ENCODE measurements around the gene GPX4. TPM values are rescaled to one million over a fixed set of nuclear protein-coding genes. Genes with fewer than 3 reads are reported as not detected.

GPX4 gene
- total RNA-seq, 1 donor = 288 TPM

DNA sequence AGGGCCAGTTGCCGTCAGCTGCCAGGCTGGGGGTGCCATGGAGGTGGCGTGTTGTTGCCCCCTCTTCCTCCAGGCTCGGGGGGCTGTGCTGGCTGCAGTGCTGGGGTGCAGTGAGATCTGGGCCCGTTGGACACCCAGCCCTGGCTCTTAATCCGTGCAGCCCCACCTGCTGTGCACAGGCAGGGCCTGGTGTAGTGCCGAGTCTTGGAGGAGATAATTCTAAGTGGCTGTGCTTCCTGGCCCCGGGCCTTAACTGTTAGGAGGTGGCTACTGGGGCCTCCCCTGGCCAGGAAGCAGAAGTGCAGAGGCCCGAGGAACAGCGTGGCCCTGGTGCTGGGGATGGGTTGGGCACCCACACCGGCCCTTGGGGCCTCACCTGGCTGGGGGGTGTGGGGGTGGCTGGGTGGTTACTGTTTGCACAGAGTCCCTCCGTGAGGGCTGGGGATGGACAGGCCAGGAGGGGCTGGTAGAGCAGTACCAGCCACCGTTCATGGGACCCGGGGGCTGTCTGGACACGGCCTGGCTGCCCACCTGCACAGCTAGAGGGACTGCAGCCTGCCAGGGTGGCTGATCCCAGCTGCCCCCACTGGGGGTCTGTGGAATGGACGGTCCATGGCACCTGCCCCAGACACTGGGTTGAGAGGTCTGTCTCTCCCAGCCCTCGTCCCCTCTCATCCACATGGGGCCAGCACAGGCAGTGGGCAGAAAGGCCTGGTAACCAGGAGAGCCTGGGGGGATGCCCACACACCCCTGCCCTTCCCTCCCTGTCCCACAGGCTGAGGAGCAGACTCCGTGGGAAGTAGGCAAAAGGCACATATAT lies 3.3 kb downstream of the GPX4 start:
- peak; percentile 35 for TF ChIP-seq CTCF (IDR thresholded peaks at IDR 0.05; ENCODE audit: insufficient read depth, low read length)
- H3K4me3 ChIP-seq (ENCODE audit: low read depth, low read length) = no peak overlapping the region
- DNase-seq (ENCODE audit: low read depth) = peak; percentile 67

- no peak for DNase-seq (ENCODE audit: low read depth)
- H3K4me3 ChIP-seq (ENCODE audit: low read depth, low read length) = no peak overlapping the region
- no peak for TF ChIP-seq CTCF (IDR thresholded peaks at IDR 0.05; ENCODE audit: insufficient read depth, low read length)
These were observed 4.0 kb downstream of the GPX4 start for GRCh38 chr19:1107661-1108261.

DNA sequence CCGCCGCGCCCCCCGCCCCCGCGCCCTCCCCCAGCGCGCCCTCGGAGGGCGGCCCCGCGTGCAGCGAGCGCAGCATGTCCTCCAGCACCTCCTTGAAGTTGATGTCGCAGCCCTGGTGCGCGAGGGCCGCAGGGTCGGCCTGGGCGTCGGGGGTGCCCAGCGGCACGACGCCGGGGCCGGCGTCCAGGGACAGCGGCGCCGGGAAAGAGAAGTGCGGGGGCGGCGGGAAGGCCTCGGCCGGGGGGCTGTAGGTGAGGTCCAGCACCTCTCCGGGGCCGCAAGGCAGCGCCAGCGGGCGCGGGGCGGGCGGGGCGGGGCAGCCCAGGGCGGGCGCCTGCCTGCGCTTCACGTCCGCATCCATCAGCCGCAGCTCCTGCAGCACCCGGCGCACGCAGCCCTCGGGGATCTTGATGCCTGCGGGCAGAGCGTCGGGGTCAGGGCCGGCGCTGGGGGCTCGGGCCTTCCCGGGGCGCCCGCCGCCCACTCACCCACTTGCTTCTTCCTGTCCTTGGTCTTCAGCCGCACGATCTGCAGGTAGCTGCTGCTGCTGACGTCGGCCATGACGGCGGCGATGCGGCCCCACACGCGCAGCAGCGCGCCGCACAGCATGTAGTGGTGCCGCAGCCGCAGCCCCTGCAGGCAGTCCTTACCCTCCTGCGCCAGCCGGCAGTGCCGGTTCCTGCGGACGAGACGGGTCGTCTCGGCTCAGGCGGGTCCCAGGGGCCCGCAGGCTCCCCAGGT lies 4.7 kb downstream of the GPX4 start:
- H3K4me3 ChIP-seq (ENCODE audit: low read depth, low read length) = no peak overlapping the region
- no peak for DNase-seq (ENCODE audit: low read depth)
- TF ChIP-seq CTCF (IDR thresholded peaks at IDR 0.05; ENCODE audit: insufficient read depth, low read length) = no peak

DNA sequence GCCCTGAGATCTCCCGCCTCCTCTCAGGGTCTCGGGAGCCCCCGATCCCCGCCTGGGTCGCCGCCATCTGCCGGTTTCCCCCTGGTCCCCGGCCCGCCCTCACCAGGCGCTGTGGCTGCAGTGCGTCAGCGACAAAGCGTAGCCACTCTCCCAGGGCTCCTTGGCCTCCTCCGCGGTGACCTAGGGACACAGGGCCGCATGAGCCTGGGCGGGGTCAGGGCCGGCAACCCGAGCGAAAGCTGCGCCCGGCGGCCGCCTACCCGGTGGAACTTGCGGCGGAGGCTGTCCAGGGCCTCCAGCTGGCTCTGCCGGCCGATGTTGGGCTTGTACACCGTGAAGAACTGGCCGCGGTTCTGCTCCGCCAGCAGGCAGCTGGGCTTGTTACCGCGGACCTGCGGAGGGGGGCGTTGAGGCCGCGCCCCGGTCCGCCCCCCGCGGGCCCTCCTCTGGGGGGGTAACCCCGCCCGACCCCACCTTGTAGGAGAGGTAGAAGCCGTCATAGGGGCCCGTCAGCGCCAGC lies 5.3 kb downstream of the GPX4 start:
- TF ChIP-seq CTCF (IDR thresholded peaks at IDR 0.05; ENCODE audit: insufficient read depth, low read length) = no peak
- no peak overlapping the region for H3K4me3 ChIP-seq (ENCODE audit: low read depth, low read length)
- DNase-seq (ENCODE audit: low read depth) = no peak

- TF ChIP-seq CTCF (IDR thresholded peaks at IDR 0.05; ENCODE audit: insufficient read depth, low read length) = no peak
- DNase-seq (ENCODE audit: low read depth) = no peak
- H3K4me3 ChIP-seq (ENCODE audit: low read depth, low read length) = no peak overlapping the region
These were observed 6.2 kb downstream of the GPX4 start for GRCh38 chr19:1109697-1110671.
